HepG2 (cell line): ENCODE data around the gene TFPI. TPM values are rescaled to one million over a fixed set of nuclear protein-coding genes. Genes with fewer than 3 reads are reported as not detected.
A peak's percentile ranks its signal among the peaks of the same experiment; 100 is the strongest.

Experiments
- ATAC-seq: fragments of 200-7000 bp; cut with Tn5 transposase; 3 replicates; pipeline ENCODE4 v1.9.1; 2020; ENCODE audit warnings: mild to moderate bottlenecking, moderate library complexity
- BruUV-seq: library from RNA; stranded (reverse); fragments of 400-500 nt; replicated peaks from 2 replicates; lab custom pipeline; 2021; lab: Mats Ljungman, UMichigan
- CTCF ChIA-PET: fragments of 300-600 bp; formaldehyde crosslinking; extraction: SDS; loops from one replicate; lab custom pipeline; 2021; ENCODE audit warnings: low total read pairs, inconsistent platforms, low intra/inter-chr PET ratio; lab: Yijun Ruan, JAX
- POLR2A ChIA-PET: fragments of 350-600 bp; sonication (Branson Sonifier 250); formaldehyde crosslinking; loops from one replicate; lab custom pipeline; 2020; ENCODE audit warnings: antibody characterized with exemption, inconsistent platforms; lab: Yijun Ruan, JAX
- DNase-seq: peaks from one replicate; pipeline ENCODE4 v3.0.0-alpha.2; 2015; ENCODE audit warnings: low spot score
- FAIRE-seq: peaks from 3 replicates; lab custom pipeline; 2011; peaks lifted over from hg19 to GRCh38; lab: Jason Lieb, UNC
- H2AFZ ChIP-seq: one replicate; pipeline ENCODE4 v1.6.1; 2011; ENCODE audit warnings: low read length, inconsistent platforms
- H3K27ac ChIP-seq: fragments of 300-600 bp; 3 replicates; pipeline ENCODE4 v1.8.0; 2011; ENCODE audit warnings: mixed run types, mild to moderate bottlenecking, mixed read lengths, low read length, inconsistent platforms; ENCODE audit not compliant: insufficient read depth; ENCODE audit errors: extremely low read length
- H3K27me3 ChIP-seq, 2 experiments: fragments of 200-600 bp in 1 of 2; 2 replicates in 1 of 2; 3 replicates in 1 of 2; pipeline versions ENCODE4 v1.6.0 to v1.8.0; 2011; ENCODE audit warnings: low read length in 2 of 2, mild to moderate bottlenecking in 2 of 2, moderate library complexity in 2 of 2, inconsistent platforms in 1 of 2; ENCODE audit not compliant: insufficient read depth in 2 of 2, control insufficient read depth in 1 of 2
- H3K36me3 ChIP-seq, 2 experiments: fragments of 200-600 bp in 1 of 2; replicated peaks in 1 of 2; 2 replicates in 1 of 2; 3 replicates in 1 of 2; pipeline versions ENCODE4 v1.5.1 to v1.8.0; 2011; ENCODE audit warnings: low read length in 2 of 2, inconsistent platforms in 1 of 2; ENCODE audit not compliant: insufficient read depth in 2 of 2, control insufficient read depth in 1 of 2
- H3K4me1 ChIP-seq: 2 replicates; pipeline ENCODE4 v1.5.1; 2012; ENCODE audit warnings: low read length, inconsistent platforms; ENCODE audit not compliant: insufficient read depth
- H3K4me2 ChIP-seq: 2 replicates; pipeline ENCODE4 v1.6.0; 2011; ENCODE audit warnings: low read depth, low read length, inconsistent platforms
- H3K4me3 ChIP-seq, 3 experiments: fragments of 200-600 bp in 1 of 3; sonication (generic), shearing (Covaris generic) in 1 of 3; replicated peaks in 1 of 3; 2 replicates each; pipeline ENCODE4 v1.5.1; 2011 to 2016; ENCODE audit warnings: low read length in 3 of 3, inconsistent platforms in 2 of 3, low read depth in 2 of 3, mild to moderate bottlenecking in 2 of 3, control low read depth in 1 of 3, mixed read lengths in 1 of 3; ENCODE audit not compliant: insufficient read depth in 1 of 3
- H3K79me2 ChIP-seq: one replicate; pipeline ENCODE4 v1.6.1; 2011; ENCODE audit warnings: low read length, inconsistent platforms; ENCODE audit not compliant: insufficient read depth
- H3K9ac ChIP-seq: 2 replicates; pipeline ENCODE4 v1.6.0; 2011; ENCODE audit warnings: mild to moderate bottlenecking, low read depth, low read length, inconsistent platforms; ENCODE audit not compliant: insufficient read depth
- H3K9me3 ChIP-seq: 2 replicates; pipeline ENCODE4 v1.5.1; 2012; ENCODE audit warnings: mild to moderate bottlenecking, low read length
- H4K20me1 ChIP-seq: 2 replicates; pipeline ENCODE4 v1.6.0; 2011; ENCODE audit warnings: inconsistent platforms, mild to moderate bottlenecking, low read length, moderate library complexity; ENCODE audit not compliant: insufficient read depth
- CCAR2 ChIP-seq: fragments of 200-400 bp; formaldehyde crosslinking; optimal IDR thresholded peaks from 2 replicates; pipeline ENCODE3; 2018; ENCODE audit warnings: low read depth, mild to moderate bottlenecking, low read length, moderate library complexity
- HOXA9 ChIP-seq: sonication (generic); formaldehyde crosslinking; IDR thresholded peaks from 2 replicates; pipeline ENCODE4 v1.8.1; 2022; ENCODE audit warnings: missing genetic modification reagents, mild to moderate bottlenecking, moderate library complexity, borderline replicate concordance
- MLLT10 ChIP-seq: sonication (generic); formaldehyde crosslinking; IDR thresholded peaks from 2 replicates; pipeline ENCODE4 v1.4.0; 2020; ENCODE audit warnings: missing genetic modification reagents
- PRDM15 ChIP-seq: sonication (generic); formaldehyde crosslinking; IDR thresholded peaks from 2 replicates; pipeline ENCODE4 v1.4.0; 2020; ENCODE audit warnings: missing genetic modification reagents
- RFX1 ChIP-seq: fragments of 450-650 bp; IDR thresholded peaks from 2 replicates; pipeline ENCODE4 v1.6.1; 2017
- USF2 ChIP-seq, 2 experiments: sonication (generic) in 1 of 2; formaldehyde crosslinking in 1 of 2; IDR thresholded peaks; 2 replicates each; pipeline versions ENCODE4 v1.5.1 to v1.6.1; 2011 to 2020; ENCODE audit warnings: borderline replicate concordance in 1 of 2, low read depth in 1 of 2, low read length in 1 of 2, mild to moderate bottlenecking in 1 of 2, missing genetic modification reagents in 1 of 2, moderate library complexity in 1 of 2
- ZBTB37 ChIP-seq: sonication (generic); formaldehyde crosslinking; IDR thresholded peaks from 2 replicates; pipeline ENCODE4 v1.4.0; 2020; ENCODE audit warnings: mild to moderate bottlenecking, missing genetic modification reagents
- ZNF572 ChIP-seq: sonication (generic); formaldehyde crosslinking; IDR thresholded peaks from 2 replicates; pipeline ENCODE4 v1.5.1; 2020; ENCODE audit warnings: mild to moderate bottlenecking, missing genetic modification reagents
- ZNF710 ChIP-seq: sonication (generic); formaldehyde crosslinking; IDR thresholded peaks from 2 replicates; pipeline ENCODE4 v1.5.0; 2020; ENCODE audit warnings: mild to moderate bottlenecking, missing genetic modification reagents, borderline replicate concordance
- ZNF737 ChIP-seq: sonication (generic); formaldehyde crosslinking; IDR thresholded peaks from 2 replicates; pipeline ENCODE4 v1.5.0; 2020; ENCODE audit warnings: missing genetic modification reagents, mild to moderate bottlenecking, borderline replicate concordance
- in situ Hi-C: cut with HindIII; loops from 2 replicates; pipeline ENCODE4 v1.10.0; 2017; ENCODE audit warnings: low pct_unique_long_range_greater_than_20kb; ENCODE audit not compliant: extremely low pct_ligation_motif_present
- intact Hi-C: fragments of 100-400 bp; cut with micrococcal nuclease; formaldehyde crosslinking; loops from one replicate; pipeline ENCODE4 v1.10.0; 2022; ENCODE audit not compliant: unreplicated experiment
- polyA plus RNA-seq, 8 experiments: library from polyadenylated mRNA; depleted of rRNA in 3 of 8; stranded (reverse) in 7 of 8; unstranded in 1 of 8; fragments of >200 nt; fragmentation: Illumina TruSeq in 4 of 8; extraction: Trizol in 4 of 8; gene quantifications; 2 replicates each; pipeline versions ENCODE4 v1.2.1 to v1.2.3, GENCODE V29; 2011 to 2016; ENCODE audit warnings: low read depth in 4 of 8, missing spikeins in 1 of 8, mixed read lengths in 1 of 8; ENCODE audit not compliant: insufficient read depth in 1 of 8
- total RNA-seq, 5 experiments: library from RNA; depleted of rRNA; stranded (reverse); fragments of >200 nt; fragmentation: Illumina TruSeq; extraction: Trizol; gene quantifications; 2 replicates each; pipeline ENCODE4 v1.2.3, GENCODE V29; 2016; ENCODE audit warnings: low read depth in 1 of 5

The TFPI gene
- total and polyA plus RNA-seq, 2 of the 13 experiments (the other 11 are each of a cell fraction or from before 2014, with no cell fraction given) = 301 to 436 TPM

GRCh38 chr2:187548656-187549055 is 5.6 kb downstream of the TFPI start:
- in situ Hi-C loops (loop anchor here (25.0 kb wide), 1 partner anchor 1889 kb away; the partner anchor contains the start of gene WDR75), intact Hi-C loops (no loop called here)
- Histone ChIP-seq H3K27ac (peak overlapping the region; percentile 88), H3K27me3 (no peaks in the 10 kb centered on the region), H3K9me3 (no peaks in the 10 kb centered on the region), H3K4me2 (peak overlapping the region; percentile 85), H3K4me3 (peak overlapping the region in 2 of 3 experiments; percentile 63 to 71; a peak in 3 of 6 replicates), H3K4me1 (peaks cover 81% of the 10 kb centered on the region), H2AFZ (no peak overlapping the region), H3K79me2 (peaks cover 99% of the 10 kb centered on the region), H3K9ac (peak overlapping the region; percentile 80; the same call in 1 of the 2 replicates), H3K36me3 (peaks cover 3 to 34% of the 10 kb centered on the region in 2 experiments), H4K20me1 (no peaks in the 10 kb centered on the region)
- DNase-seq (no peak), FAIRE-seq (no peak), ATAC-seq (no peak)
- CTCF ChIA-PET = no interaction called here
- BruUV-seq = no TSS peak
- POLR2A ChIA-PET = interaction anchor here (1.0 to 4.0 kb wide), 7 partner anchors 8 to 38 kb away, joined by 3 to 44 read pairs (median 14); no protein-coding TSS in a partner anchor
- TF ChIP-seq HOXA9 (CRISPR knock-in tag) (no peak), ZNF572 (CRISPR knock-in tag) (no peak), USF2 (IDR thresholded peaks at IDR 0.05; ENCODE audit: low read depth, low read length) (no peak), USF2 (CRISPR knock-in tag; IDR thresholded peaks at IDR 0.05; ENCODE audit: borderline replicate concordance) (no peak), ZNF737 (CRISPR knock-in tag) (no peak), RFX1 (no peak), ZBTB37 (CRISPR knock-in tag) (no peak), PRDM15 (CRISPR knock-in tag) (no peak), MLLT10 (CRISPR knock-in tag) (no peak), CCAR2 (no peak), ZNF710 (CRISPR knock-in tag) (no peak)
